HepG2 (cell line): ENCODE data around the gene SMARCAD1. TPM values are rescaled to one million over a fixed set of nuclear protein-coding genes. Genes with fewer than 3 reads are reported as not detected.

Experiments used
- HDAC1 ChIP-seq: sonication (generic); formaldehyde crosslinking; IDR thresholded peaks from 2 replicates; pipeline ENCODE4 v1.5.1; 2020; ENCODE audit warnings: mild to moderate bottlenecking, missing genetic modification reagents
- MIER3 ChIP-seq: IDR thresholded peaks from 2 replicates; pipeline ENCODE4 v1.6.1; 2016; ENCODE audit warnings: missing compliant biosample characterization, borderline replicate concordance
- PBX2 ChIP-seq: IDR thresholded peaks from 2 replicates; pipeline ENCODE4 v1.6.1; 2016; ENCODE audit warnings: control low read depth
- SMARCC2 ChIP-seq: fragments of 450-650 bp; IDR thresholded peaks from 2 replicates; pipeline ENCODE4 v1.6.1; 2017; ENCODE audit warnings: antibody characterized with exemption, mild to moderate bottlenecking
- THYN1 ChIP-seq: sonication (generic); formaldehyde crosslinking; IDR thresholded peaks from 2 replicates; pipeline ENCODE4 v1.8.1; 2023; ENCODE audit warnings: low read depth, mild to moderate bottlenecking, moderate library complexity, missing genetic modification reagents, borderline replicate concordance
- ZFP90 ChIP-seq: sonication (generic); formaldehyde crosslinking; IDR thresholded peaks from 2 replicates; pipeline ENCODE4 v1.8.0; 2022; ENCODE audit warnings: missing genetic modification reagents, mild to moderate bottlenecking, inconsistent platforms, borderline replicate concordance
- ZHX2 ChIP-seq, 2 experiments: sonication (generic) in 1 of 2; formaldehyde crosslinking in 1 of 2; IDR thresholded peaks; 2 replicates each; pipeline versions ENCODE4 v1.6.1 to v1.9.0; 2014 to 2022; ENCODE audit warnings: antibody characterized with exemption in 1 of 2, borderline replicate concordance in 1 of 2, inconsistent platforms in 1 of 2, low read depth in 1 of 2, missing genetic modification reagents in 1 of 2
- ZNF788 ChIP-seq: sonication (generic); formaldehyde crosslinking; IDR thresholded peaks from 2 replicates; pipeline ENCODE4 v1.5.0; 2020; ENCODE audit warnings: mild to moderate bottlenecking, missing genetic modification reagents, borderline replicate concordance
- polyA plus RNA-seq, 8 experiments: library from polyadenylated mRNA; depleted of rRNA in 3 of 8; stranded (reverse) in 7 of 8; unstranded in 1 of 8; fragments of >200 nt; fragmentation: Illumina TruSeq in 4 of 8; extraction: Trizol in 4 of 8; gene quantifications; 2 replicates each; pipeline versions ENCODE4 v1.2.1 to v1.2.3, GENCODE V29; 2011 to 2016; ENCODE audit warnings: low read depth in 4 of 8, missing spikeins in 1 of 8, mixed read lengths in 1 of 8; ENCODE audit not compliant: insufficient read depth in 1 of 8
- total RNA-seq, 5 experiments: library from RNA; depleted of rRNA; stranded (reverse); fragments of >200 nt; fragmentation: Illumina TruSeq; extraction: Trizol; gene quantifications; 2 replicates each; pipeline ENCODE4 v1.2.3, GENCODE V29; 2016; ENCODE audit warnings: low read depth in 1 of 5
- TF ChIP-seq, protein P1 (sequence below): sonication (generic); formaldehyde crosslinking; IDR thresholded peaks from 2 replicates; pipeline ENCODE4 v1.8.0; 2022; ENCODE audit warnings: low read depth, missing genetic modification reagents
- TF ChIP-seq, protein P2 (sequence below): sonication (generic); formaldehyde crosslinking; IDR thresholded peaks from 2 replicates; pipeline ENCODE4 v1.4.0; 2020; ENCODE audit warnings: missing genetic modification reagents
- TF ChIP-seq, protein P3 (sequence below): sonication (generic); formaldehyde crosslinking; IDR thresholded peaks from 2 replicates; pipeline ENCODE4 v1.4.0; 2020; ENCODE audit warnings: missing genetic modification reagents

SMARCAD1 gene
- total and polyA plus RNA-seq, 2 of the 13 experiments (the other 11 are each of a cell fraction or from before 2014, with no cell fraction given) = 18.2 to 35.9 TPM

GRCh38 chr4:94207469-94208224 is at the start of gene SMARCAD1 (continued):
- TF ChIP-seq ZHX2 (IDR thresholded peaks at IDR 0.05; ENCODE audit: low read depth) (peak; percentile 80), ZHX2 (CRISPR knock-in tag; IDR thresholded peaks at IDR 0.05; ENCODE audit: borderline replicate concordance) (peak; percentile 65; the same call in 1 of the 2 replicates), SMARCC2 (no peak), THYN1 (no peak), ZFP90 (CRISPR knock-in tag) (peak; percentile 84), PBX2 (CRISPR knock-in tag) (no peak), ZNF788 (CRISPR knock-in tag) (peak; percentile 80; the same call in 1 of the 2 replicates), MIER3 (no peak), HDAC1 (peak; percentile 84)
- TF ChIP-seq, protein P1, sequence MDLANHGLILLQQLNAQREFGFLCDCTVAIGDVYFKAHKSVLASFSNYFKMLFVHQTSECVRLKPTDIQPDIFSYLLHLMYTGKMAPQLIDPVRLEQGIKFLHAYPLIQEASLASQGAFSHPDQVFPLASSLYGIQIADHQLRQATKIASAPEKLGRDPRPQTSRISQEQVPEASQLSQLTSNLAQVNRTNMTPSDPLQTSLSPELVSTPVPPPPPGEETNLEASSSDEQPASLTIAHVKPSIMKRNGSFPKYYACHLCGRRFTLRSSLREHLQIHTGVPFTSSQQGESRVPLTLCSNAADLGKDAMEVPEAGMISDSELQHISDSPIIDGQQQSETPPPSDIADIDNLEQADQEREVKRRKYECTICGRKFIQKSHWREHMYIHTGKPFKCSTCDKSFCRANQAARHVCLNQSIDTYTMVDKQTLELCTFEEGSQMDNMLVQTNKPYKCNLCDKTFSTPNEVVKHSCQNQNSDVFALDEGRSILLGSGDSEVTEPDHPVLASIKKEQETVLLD (CRISPR knock-in tag) = no peak
- TF ChIP-seq, protein P2, sequence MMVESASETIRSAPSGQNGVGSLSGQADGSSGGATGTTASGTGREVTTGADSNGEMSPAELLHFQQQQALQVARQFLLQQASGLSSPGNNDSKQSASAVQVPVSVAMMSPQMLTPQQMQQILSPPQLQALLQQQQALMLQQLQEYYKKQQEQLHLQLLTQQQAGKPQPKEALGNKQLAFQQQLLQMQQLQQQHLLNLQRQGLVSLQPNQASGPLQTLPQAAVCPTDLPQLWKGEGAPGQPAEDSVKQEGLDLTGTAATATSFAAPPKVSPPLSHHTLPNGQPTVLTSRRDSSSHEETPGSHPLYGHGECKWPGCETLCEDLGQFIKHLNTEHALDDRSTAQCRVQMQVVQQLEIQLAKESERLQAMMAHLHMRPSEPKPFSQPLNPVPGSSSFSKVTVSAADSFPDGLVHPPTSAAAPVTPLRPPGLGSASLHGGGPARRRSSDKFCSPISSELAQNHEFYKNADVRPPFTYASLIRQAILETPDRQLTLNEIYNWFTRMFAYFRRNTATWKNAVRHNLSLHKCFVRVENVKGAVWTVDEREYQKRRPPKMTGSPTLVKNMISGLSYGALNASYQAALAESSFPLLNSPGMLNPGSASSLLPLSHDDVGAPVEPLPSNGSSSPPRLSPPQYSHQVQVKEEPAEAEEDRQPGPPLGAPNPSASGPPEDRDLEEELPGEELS = peak; percentile 50
- TF ChIP-seq, protein P3, sequence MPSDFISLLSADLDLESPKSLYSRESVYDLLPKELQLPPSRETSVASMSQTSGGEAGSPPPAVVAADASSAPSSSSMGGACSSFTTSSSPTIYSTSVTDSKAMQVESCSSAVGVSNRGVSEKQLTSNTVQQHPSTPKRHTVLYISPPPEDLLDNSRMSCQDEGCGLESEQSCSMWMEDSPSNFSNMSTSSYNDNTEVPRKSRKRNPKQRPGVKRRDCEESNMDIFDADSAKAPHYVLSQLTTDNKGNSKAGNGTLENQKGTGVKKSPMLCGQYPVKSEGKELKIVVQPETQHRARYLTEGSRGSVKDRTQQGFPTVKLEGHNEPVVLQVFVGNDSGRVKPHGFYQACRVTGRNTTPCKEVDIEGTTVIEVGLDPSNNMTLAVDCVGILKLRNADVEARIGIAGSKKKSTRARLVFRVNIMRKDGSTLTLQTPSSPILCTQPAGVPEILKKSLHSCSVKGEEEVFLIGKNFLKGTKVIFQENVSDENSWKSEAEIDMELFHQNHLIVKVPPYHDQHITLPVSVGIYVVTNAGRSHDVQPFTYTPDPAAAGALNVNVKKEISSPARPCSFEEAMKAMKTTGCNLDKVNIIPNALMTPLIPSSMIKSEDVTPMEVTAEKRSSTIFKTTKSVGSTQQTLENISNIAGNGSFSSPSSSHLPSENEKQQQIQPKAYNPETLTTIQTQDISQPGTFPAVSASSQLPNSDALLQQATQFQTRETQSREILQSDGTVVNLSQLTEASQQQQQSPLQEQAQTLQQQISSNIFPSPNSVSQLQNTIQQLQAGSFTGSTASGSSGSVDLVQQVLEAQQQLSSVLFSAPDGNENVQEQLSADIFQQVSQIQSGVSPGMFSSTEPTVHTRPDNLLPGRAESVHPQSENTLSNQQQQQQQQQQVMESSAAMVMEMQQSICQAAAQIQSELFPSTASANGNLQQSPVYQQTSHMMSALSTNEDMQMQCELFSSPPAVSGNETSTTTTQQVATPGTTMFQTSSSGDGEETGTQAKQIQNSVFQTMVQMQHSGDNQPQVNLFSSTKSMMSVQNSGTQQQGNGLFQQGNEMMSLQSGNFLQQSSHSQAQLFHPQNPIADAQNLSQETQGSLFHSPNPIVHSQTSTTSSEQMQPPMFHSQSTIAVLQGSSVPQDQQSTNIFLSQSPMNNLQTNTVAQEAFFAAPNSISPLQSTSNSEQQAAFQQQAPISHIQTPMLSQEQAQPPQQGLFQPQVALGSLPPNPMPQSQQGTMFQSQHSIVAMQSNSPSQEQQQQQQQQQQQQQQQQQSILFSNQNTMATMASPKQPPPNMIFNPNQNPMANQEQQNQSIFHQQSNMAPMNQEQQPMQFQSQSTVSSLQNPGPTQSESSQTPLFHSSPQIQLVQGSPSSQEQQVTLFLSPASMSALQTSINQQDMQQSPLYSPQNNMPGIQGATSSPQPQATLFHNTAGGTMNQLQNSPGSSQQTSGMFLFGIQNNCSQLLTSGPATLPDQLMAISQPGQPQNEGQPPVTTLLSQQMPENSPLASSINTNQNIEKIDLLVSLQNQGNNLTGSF (CRISPR knock-in tag) = 0 out of 2 replicates have a peak, but pooled peaks have one; percentile 71
